ENCODE data around the gene FRG1.
"Not testable (repeated sequence)": the region's sequence is repeated elsewhere in the genome, so short reads cannot be mapped to it uniquely, and the experiment has no call there.

FRG1 gene

GRCh38 chr4:189940178-189941004 is at the start of gene FRG1:
FRG1 (plus strand) TSS chr4:189940872; CDS start chr4:189941010, 138 bp downstream.
- TF ChIP-seq ZNF274 (IDR thresholded peaks at IDR 0.05; ENCODE audit: low read depth, low read length), result no peak
- peak within 1 kb of the TSS; percentile 73 for H3K4me3 ChIP-seq (ENCODE audit: low read length)

DNA sequence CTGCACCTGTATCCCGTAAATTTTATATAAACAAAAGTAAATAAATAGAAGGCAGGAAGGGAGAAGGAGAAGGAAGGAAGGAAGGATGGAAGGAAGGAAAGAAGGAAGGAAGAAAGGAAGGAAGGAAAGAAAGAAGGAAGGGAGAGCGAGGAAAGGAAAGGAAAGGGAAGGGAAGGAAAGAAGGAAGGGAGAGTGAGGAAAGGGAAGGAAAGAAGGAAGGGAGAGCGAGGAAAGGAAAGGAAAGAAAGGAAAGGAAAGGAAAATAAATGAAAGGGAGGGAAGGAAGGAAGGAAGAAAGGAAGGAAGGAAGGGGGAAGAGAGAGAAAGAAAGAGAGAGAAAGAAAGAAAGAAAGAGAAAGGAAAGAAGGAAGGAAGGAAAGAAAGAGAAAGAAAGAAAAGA is 43.0 kb upstream of the FRG1 start:
- no peak for TF ChIP-seq ZNF274 (IDR thresholded peaks at IDR 0.05; ENCODE audit: low read depth, low read length)
- no peak overlapping the region for H3K4me3 ChIP-seq (ENCODE audit: low read length)

DNA sequence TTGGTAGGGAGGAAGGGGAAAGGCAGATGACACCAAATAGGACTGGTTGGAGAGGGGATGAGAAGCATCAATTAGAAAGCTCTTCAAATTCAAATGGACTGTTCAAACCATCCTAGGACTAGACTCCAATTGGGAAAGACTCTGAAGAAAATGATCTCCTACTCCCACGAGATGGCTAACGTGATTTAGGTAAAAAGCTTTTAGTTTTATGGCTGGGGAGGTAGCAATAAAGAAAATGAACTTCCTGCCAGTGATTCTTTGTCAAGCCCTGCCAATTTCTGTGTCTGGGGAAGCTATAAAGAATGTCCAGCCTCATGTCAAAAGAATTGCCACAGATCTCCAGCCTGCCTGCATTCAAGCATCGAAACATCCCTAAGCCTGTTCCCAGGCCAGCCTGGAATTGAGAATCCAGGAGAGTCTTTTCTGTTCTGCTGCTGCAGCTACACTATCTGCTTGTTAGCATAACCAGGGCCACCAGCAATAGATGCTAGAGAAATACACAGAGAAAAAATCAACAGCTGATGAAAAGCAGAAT is 41.1 kb upstream of the FRG1 start:
- not testable (repeated sequence) for H3K4me3 ChIP-seq (ENCODE audit: low read length)

GRCh38 chr4:189904420-189905027 is 36.1 kb upstream of the FRG1 start:
- H3K4me3 ChIP-seq (ENCODE audit: low read length), result not testable (repeated sequence)

GRCh38 chr4:189912170-189912569 is 28.5 kb upstream of the FRG1 start:
- H3K4me3 ChIP-seq (ENCODE audit: low read length), result no peak overlapping the region
- TF ChIP-seq ZNF274 (IDR thresholded peaks at IDR 0.05; ENCODE audit: low read depth, low read length), result no peak

DNA sequence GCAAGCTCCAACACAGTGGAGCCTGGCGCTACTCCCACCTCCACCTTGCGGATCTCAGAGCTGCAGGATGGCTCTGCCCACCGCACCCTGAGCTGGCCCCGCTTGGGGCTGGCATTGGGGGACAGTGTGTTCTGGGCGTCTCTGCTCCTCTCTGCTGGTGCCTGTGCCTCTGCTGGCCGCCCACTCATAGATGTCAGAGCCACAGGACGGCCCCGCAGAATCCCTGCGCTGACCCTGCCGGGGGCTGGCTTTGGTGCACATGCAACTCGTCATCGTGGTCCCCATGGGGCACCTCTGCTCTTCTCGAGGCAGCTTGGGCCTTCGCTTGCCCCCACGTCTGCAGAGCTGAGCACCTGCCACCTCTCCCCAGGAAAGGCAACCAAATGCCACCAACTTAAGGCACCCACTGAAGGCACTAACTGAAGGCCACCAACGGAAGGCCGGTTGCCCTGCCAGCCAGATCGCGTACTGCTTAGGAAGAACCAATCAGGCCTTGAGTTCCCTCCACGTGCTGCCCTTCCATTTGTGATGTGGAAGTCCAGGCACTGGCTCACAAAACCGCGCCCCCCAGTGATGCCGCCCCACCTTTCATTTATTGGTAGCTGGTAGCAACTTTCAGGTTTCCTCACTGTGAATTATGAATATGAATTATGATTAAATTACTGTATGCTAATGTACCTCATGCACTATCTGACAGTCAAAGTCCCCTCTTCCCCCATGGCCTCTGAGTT is 23.3 kb upstream of the FRG1 start:
- TF ChIP-seq ZNF274 (IDR thresholded peaks at IDR 0.05; ENCODE audit: low read depth, low read length), result no peak
- H3K4me3 ChIP-seq (ENCODE audit: low read length), result no peak overlapping the region

GRCh38 chr4:189921058-189921457 is 19.6 kb upstream of the FRG1 start:
- H3K4me3 ChIP-seq (ENCODE audit: low read length), result no peak overlapping the region
- no peak for TF ChIP-seq ZNF274 (IDR thresholded peaks at IDR 0.05; ENCODE audit: low read depth, low read length)

GRCh38 chr4:189926742-189927141 is 13.9 kb upstream of the FRG1 start:
- H3K4me3 ChIP-seq (ENCODE audit: low read length), result not testable (repeated sequence)

DNA sequence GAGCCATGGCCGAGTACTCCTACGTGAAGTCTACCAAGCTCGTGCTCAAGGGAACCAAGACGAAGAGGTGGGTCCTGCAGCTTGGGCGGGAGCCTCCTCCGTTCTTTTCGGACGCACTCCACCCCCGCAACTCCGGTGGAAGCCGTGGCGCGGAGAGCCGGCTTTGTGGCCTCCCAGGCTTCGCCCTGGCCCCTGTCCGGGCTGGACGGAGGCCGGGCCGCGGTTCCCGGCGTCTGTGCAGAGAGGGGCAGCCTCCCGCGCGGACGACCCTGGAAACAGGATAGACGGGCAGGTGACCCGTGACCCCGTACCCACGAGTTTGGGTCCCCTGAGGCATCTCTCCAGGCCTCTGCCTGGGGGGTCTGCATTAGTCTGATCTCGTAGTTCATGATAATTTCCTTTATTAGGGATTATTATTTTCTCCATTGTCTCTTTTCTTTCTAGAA is 356 bp downstream of the FRG1 start:
- peak overlapping the region; percentile 71 for H3K4me3 ChIP-seq (ENCODE audit: low read length)
- no peak for TF ChIP-seq ZNF274 (IDR thresholded peaks at IDR 0.05; ENCODE audit: low read depth, low read length)

- peak overlapping the region; percentile 71 for H3K4me3 ChIP-seq (ENCODE audit: low read length)
These were observed 1.7 kb downstream of the FRG1 start for GRCh38 chr4:189942412-189942811.

DNA sequence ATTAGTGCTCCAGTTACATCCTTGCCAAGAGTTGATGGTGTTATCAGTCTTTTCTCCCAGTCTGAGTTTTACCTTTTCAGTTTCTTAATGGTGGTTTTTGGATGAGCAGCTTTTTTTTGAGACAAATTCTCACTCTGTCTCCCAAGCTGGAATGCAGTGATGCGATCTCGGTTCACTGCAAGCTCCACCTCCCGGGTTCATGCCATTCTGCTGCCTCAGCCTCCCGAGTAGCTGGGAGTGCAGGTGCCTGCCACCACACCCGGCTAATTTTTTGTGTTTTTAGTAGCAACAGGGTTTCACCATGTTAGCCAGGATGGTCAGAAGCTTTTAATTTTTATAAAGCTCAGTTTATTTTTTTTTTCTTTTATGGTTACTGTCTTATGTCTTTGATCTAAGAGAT is 3.4 kb downstream of the FRG1 start:
- H3K4me3 ChIP-seq (ENCODE audit: low read length), result not testable (repeated sequence)

GRCh38 chr4:189946906-189947305 is 6.2 kb downstream of the FRG1 start:
- H3K4me3 ChIP-seq (ENCODE audit: low read length), result not testable (repeated sequence)

- H3K4me3 ChIP-seq (ENCODE audit: low read length), result not testable (repeated sequence)
These were observed 7.8 kb downstream of the FRG1 start for GRCh38 chr4:189948486-189948885.

DNA sequence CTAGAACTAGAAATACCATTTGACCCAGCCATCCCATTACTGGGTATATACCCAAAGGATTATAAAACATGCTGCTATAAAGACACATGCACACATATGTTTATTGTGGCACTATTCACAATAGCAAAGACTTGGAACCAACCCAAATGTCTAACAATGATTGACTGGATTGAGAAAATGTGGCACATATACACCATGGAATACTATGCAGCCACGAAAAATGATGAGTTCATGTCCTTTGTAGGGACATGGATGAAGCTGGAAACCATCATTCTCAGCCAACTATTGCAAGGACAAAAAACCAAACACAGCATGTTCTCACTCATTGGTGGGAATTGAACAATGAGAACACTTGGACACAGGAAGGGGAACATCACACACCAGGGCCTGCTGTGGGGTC is 28.6 kb downstream of the FRG1 start:
- not testable (repeated sequence) for H3K4me3 ChIP-seq (ENCODE audit: low read length)

DNA sequence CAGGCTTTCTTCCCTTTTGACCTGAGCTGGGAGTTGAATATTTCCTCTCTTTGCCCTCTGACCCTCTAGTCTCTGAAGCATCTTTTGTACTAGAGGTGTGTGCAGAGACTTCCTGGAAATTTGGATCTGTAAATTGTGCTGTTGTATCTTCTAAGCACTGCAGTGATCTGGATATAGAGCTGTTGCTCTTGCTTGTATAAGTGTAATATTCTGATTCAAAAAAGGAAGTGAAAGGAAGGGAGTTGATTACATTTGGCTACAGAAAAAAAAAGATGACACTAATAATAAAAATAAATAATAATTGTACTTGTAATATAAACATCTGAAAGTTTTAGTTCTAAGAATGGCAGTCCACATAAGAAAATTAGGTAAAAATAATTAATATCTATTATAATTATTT is 33.0 kb downstream of the FRG1 start:
- H3K4me3 ChIP-seq (ENCODE audit: low read length), result no peak overlapping the region
- no peak for TF ChIP-seq ZNF274 (IDR thresholded peaks at IDR 0.05; ENCODE audit: low read depth, low read length)
